ENCODE data around the gene RTP2.

Gene RTP2

GRCh38 chr3:187702507-187703033 lies at the start of gene RTP2:
TSS of gene RTP2 (minus strand) at chr3:187702557. CDS start at chr3:187702128, 429 bp downstream.
- H3K4me1 Mint-ChIP-seq, result no peaks in the 10 kb centered on the region
- no peak within 1 kb of the TSS for H3K4me3 Mint-ChIP-seq
- peaks cover 8% of the 10 kb centered on the region for H3K27me3 Mint-ChIP-seq (ENCODE audit: low read depth, poor library complexity)
- no peak within 1 kb of the TSS for H3K27ac Mint-ChIP-seq
- H3K9me3 Mint-ChIP-seq, result no peaks in the 10 kb centered on the region
- DNase-seq, result no peak
- TF ChIP-seq, protein P1, sequence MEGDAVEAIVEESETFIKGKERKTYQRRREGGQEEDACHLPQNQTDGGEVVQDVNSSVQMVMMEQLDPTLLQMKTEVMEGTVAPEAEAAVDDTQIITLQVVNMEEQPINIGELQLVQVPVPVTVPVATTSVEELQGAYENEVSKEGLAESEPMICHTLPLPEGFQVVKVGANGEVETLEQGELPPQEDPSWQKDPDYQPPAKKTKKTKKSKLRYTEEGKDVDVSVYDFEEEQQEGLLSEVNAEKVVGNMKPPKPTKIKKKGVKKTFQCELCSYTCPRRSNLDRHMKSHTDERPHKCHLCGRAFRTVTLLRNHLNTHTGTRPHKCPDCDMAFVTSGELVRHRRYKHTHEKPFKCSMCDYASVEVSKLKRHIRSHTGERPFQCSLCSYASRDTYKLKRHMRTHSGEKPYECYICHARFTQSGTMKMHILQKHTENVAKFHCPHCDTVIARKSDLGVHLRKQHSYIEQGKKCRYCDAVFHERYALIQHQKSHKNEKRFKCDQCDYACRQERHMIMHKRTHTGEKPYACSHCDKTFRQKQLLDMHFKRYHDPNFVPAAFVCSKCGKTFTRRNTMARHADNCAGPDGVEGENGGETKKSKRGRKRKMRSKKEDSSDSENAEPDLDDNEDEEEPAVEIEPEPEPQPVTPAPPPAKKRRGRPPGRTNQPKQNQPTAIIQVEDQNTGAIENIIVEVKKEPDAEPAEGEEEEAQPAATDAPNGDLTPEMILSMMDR (IDR thresholded peaks at IDR 0.05), result no peak
- H3K36me3 Mint-ChIP-seq (ENCODE audit: low read depth), result no peaks in the 10 kb centered on the region

GRCh38 chr3:187750513-187751123 lies 48.3 kb upstream of the RTP2 start:
- H3K27me3 Mint-ChIP-seq (ENCODE audit: low read depth, poor library complexity), result peaks cover 3% of the 10 kb centered on the region
- no peaks in the 10 kb centered on the region for H3K36me3 Mint-ChIP-seq (ENCODE audit: low read depth)
- DNase-seq, result peak; percentile 44
- H3K9me3 Mint-ChIP-seq, result no peaks in the 10 kb centered on the region
- peaks cover 67% of the 10 kb centered on the region for H3K4me1 Mint-ChIP-seq
- TF ChIP-seq, protein P1 (IDR thresholded peaks at IDR 0.05), result no peak
- peak overlapping the region; percentile 30 for H3K27ac Mint-ChIP-seq
- H3K4me3 Mint-ChIP-seq, result peak overlapping the region; percentile 74

DNA sequence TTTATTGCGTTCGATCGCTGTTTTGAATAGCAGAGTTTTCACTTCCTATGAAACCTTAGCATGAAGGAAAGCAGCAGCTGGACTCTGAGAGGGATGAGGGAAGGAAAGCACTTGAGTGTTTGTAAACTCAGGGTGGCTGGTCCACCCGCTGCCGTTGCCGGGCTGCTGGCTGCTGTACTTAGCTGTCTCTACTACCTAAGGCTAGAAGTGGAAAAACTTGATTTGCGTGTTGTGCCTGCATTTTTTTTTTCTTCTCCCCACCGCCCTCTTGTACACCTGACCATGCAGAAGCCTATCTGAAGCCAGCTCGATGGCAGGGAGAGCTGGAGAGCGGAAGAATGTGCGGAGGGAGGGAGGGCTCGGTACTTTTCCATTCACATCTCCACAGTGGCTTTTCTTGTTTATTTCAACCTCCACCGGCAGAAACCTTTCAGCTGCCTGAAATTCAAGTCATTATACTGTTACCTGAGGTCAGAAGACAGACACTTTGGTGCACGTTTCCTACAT lies 47.7 kb upstream of the RTP2 start:
- Mint-ChIP-seq H3K4me1 (peaks cover 69% of the 10 kb centered on the region), H3K27me3 (ENCODE audit: low read depth, poor library complexity) (peaks cover 3% of the 10 kb centered on the region), H3K27ac (peak overlapping the region; percentile 30), H3K9me3 (no peaks in the 10 kb centered on the region), H3K4me3 (peak overlapping the region; percentile 74), H3K36me3 (ENCODE audit: low read depth) (no peaks in the 10 kb centered on the region)
- DNase-seq, result peak; percentile 38
- TF ChIP-seq, protein P1 (IDR thresholded peaks at IDR 0.05), result no peak

GRCh38 chr3:187748050-187748481 lies 45.7 kb upstream of the RTP2 start:
- peak overlapping the region; percentile 73 for H3K4me3 Mint-ChIP-seq
- peak; percentile 96 for DNase-seq
- peaks cover 80% of the 10 kb centered on the region for H3K4me1 Mint-ChIP-seq
- no peaks in the 10 kb centered on the region for H3K9me3 Mint-ChIP-seq
- H3K27me3 Mint-ChIP-seq (ENCODE audit: low read depth, poor library complexity), result no peaks in the 10 kb centered on the region
- no peaks in the 10 kb centered on the region for H3K36me3 Mint-ChIP-seq (ENCODE audit: low read depth)
- TF ChIP-seq, protein P1 (IDR thresholded peaks at IDR 0.05), result peak; percentile 98
- H3K27ac Mint-ChIP-seq, result peak overlapping the region; percentile 93

DNA sequence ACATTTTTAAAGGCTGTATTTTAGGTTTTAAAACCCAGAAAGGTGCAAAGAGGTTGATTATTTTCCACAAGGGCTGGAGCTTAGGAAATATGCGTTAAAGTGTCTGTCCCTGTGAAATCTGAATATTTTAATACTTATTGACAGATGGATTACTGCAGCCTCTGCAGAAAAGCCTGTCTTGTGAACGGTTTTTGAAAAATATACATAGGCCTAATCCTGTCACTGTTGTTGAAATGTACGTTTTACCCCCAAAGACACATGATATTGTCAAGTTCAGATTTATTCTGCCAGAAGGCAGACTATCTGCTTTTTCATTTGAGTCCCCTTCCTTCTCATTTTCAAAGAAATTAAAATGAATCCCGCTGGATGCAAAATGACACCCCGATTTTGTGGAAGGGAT lies 45.1 kb upstream of the RTP2 start:
- TF ChIP-seq, protein P1 (IDR thresholded peaks at IDR 0.05), result no peak
- Mint-ChIP-seq H3K27me3 (ENCODE audit: low read depth, poor library complexity) (no peaks in the 10 kb centered on the region), H3K4me1 (peaks cover 85% of the 10 kb centered on the region), H3K36me3 (ENCODE audit: low read depth) (no peaks in the 10 kb centered on the region), H3K27ac (no peak overlapping the region), H3K4me3 (peak overlapping the region; percentile 99), H3K9me3 (no peaks in the 10 kb centered on the region)
- DNase-seq, result no peak

Data from nephron progenitor cell (in vitro differentiated cells).